HCT116 (cell line): ENCODE measurements around the gene FCHO2. TPM values are rescaled to one million over a fixed set of nuclear protein-coding genes. Genes with fewer than 3 reads are reported as not detected.

Experiments used
- ATAC-seq: fragments of 200-7000 bp; cut with Tn5 transposase; 2 replicates; pipeline ENCODE4 v1.9.1; 2020; ENCODE audit warnings: mild to moderate bottlenecking, moderate library complexity
- BruUV-seq: library from RNA; stranded (reverse); fragments of 400-500 nt; replicated peaks from 2 replicates; lab custom pipeline; 2021; lab: Mats Ljungman, UMichigan
- CTCF ChIA-PET: fragments of 300-600 bp; sonication (Branson Sonifier 250); formaldehyde crosslinking; loops from one replicate; lab custom pipeline; 2021; ENCODE audit warnings: antibody characterized with exemption; lab: Charles Lee
- POLR2A ChIA-PET: fragments of 300-600, 350-600 bp; sonication (Branson Sonifier 250); formaldehyde crosslinking; loops from one replicate; lab custom pipeline; 2021; ENCODE audit warnings: antibody characterized with exemption; lab: Charles Lee
- RAD21 ChIA-PET, 2 experiments: fragments of 300-600 bp; sonication (Branson Sonifier 250); formaldehyde crosslinking; loops; one replicate each; lab custom pipeline; 2023; ENCODE audit warnings: low total read pairs in 2 of 2; ENCODE audit not compliant: uncharacterized antibody in 2 of 2, unreplicated experiment in 2 of 2, low non-redundant PET in 1 of 2; lab: Charles Lee
- DNase-seq: peaks from one replicate; pipeline ENCODE4 v3.0.0-alpha.2; 2010; ENCODE audit warnings: low read depth, low spot score
- H2AFZ ChIP-seq: fragments of 200-600 bp; shearing (Covaris generic), sonication (generic); 2 replicates; pipeline ENCODE4 v1.6.1; 2017; ENCODE audit warnings: low read depth, mixed run types, mixed read lengths, antibody characterized with exemption, low read length; ENCODE audit not compliant: poor library complexity, severe bottlenecking
- H3K27ac ChIP-seq: 2 replicates; pipeline ENCODE4 v1.5.1; 2012; ENCODE audit warnings: low read depth, low read length
- H3K27me3 ChIP-seq: fragments of 200-600 bp; sonication (generic); 2 replicates; pipeline ENCODE4 v1.6.1; 2016; ENCODE audit warnings: mixed run types, low read length, mixed read lengths; ENCODE audit not compliant: insufficient read depth
- H3K36me3 ChIP-seq, 2 experiments: fragments of 200-500 bp in 1 of 2; fragments of 200-600 bp in 1 of 2; sonication (Bioruptor generic) in 1 of 2; sonication (generic) in 1 of 2; 2 replicates each; pipeline versions ENCODE4 v1.5.1 to v1.6.1; 2014 to 2016; ENCODE audit warnings: low read length in 2 of 2, inconsistent platforms in 1 of 2, mixed read lengths in 1 of 2, mixed run types in 1 of 2; ENCODE audit not compliant: insufficient read depth in 2 of 2, control insufficient read depth in 1 of 2
- H3K4me1 ChIP-seq, 2 experiments: fragments of 200-600 bp in 1 of 2; sonication (generic) in 1 of 2; 2 replicates each; pipeline versions ENCODE4 v1.5.1 to v1.6.1; 2012 to 2017; ENCODE audit warnings: low read length in 2 of 2, inconsistent platforms in 1 of 2, mild to moderate bottlenecking in 1 of 2, mixed read lengths in 1 of 2, mixed run types in 1 of 2, moderate library complexity in 1 of 2; ENCODE audit not compliant: insufficient read depth in 2 of 2, control insufficient read depth in 1 of 2
- H3K4me2 ChIP-seq: fragments of 200-600 bp; sonication (generic); 2 replicates; pipeline ENCODE4 v1.6.1; 2017; ENCODE audit warnings: mixed run types, low read length, mixed read lengths
- H3K4me3 ChIP-seq, 2 experiments: fragments of 200-600 bp in 1 of 2; sonication (generic) in 1 of 2; replicated peaks in 1 of 2; 2 replicates each; pipeline ENCODE4 v1.5.1; 2011 to 2016; ENCODE audit warnings: low read length in 2 of 2, control low read depth in 1 of 2, low read depth in 1 of 2, mild to moderate bottlenecking in 1 of 2, mixed read lengths in 1 of 2, mixed run types in 1 of 2
- H3K79me2 ChIP-seq: fragments of 200-600 bp; sonication (generic); 2 replicates; pipeline ENCODE4 v1.6.1; 2017; ENCODE audit warnings: mild to moderate bottlenecking, mixed run types, low read length, moderate library complexity, mixed read lengths; ENCODE audit not compliant: insufficient read depth
- H3K9ac ChIP-seq: fragments of 200-600 bp; sonication (generic); 2 replicates; pipeline ENCODE4 v1.6.1; 2016; ENCODE audit warnings: low read length, mixed read lengths
- H3K9me2 ChIP-seq: fragments of 200-600 bp; sonication (generic), shearing (Covaris generic); 2 replicates; pipeline ENCODE4 v1.6.1; 2017; ENCODE audit warnings: mixed run types, mild to moderate bottlenecking, moderate library complexity; ENCODE audit not compliant: insufficient read depth
- H3K9me3 ChIP-seq, 2 experiments: fragments of 200-500 bp in 1 of 2; fragments of 200-600 bp in 1 of 2; sonication (Bioruptor generic) in 1 of 2; sonication (generic) in 1 of 2; 2 replicates each; pipeline ENCODE4 v1.6.1; 2014 to 2017; ENCODE audit warnings: low read length in 2 of 2, mixed read lengths in 2 of 2, inconsistent platforms in 1 of 2, low read depth in 1 of 2, mild to moderate bottlenecking in 1 of 2, mixed run types in 1 of 2, moderate library complexity in 1 of 2; ENCODE audit not compliant: control insufficient read depth in 1 of 2, insufficient read depth in 1 of 2
- H4K20me1 ChIP-seq: fragments of 200-600 bp; sonication (generic), shearing (Covaris generic); 2 replicates; pipeline ENCODE4 v1.6.1; 2017; ENCODE audit warnings: mixed run types, mild to moderate bottlenecking, moderate library complexity; ENCODE audit not compliant: insufficient read depth
- CEBPB ChIP-seq: IDR thresholded peaks from 2 replicates; pipeline ENCODE4 v1.6.1; 2012; ENCODE audit warnings: low read depth
- EGR1 ChIP-seq: IDR thresholded peaks from 2 replicates; pipeline ENCODE4 v1.6.1; 2012; ENCODE audit warnings: low read depth
- EZH2 ChIP-seq: fragments of 200-600 bp; sonication (generic); IDR thresholded peaks from 2 replicates; pipeline ENCODE4 v1.6.1; 2017; ENCODE audit warnings: antibody characterized with exemption, mixed run types
- EZH2phosphoT487 ChIP-seq: fragments of 200-600 bp; IDR thresholded peaks from 2 replicates; pipeline ENCODE4 v1.6.1; 2018; ENCODE audit warnings: antibody characterized with exemption, borderline replicate concordance
- FOSL1 ChIP-seq: IDR thresholded peaks from 2 replicates; pipeline ENCODE4 v1.6.1; 2012; ENCODE audit warnings: low read depth
- MAX ChIP-seq: IDR thresholded peaks from 2 replicates; pipeline ENCODE4 v1.6.1; 2012
- POLR2A ChIP-seq: IDR thresholded peaks from 2 replicates; pipeline ENCODE4 v1.7.0; 2011; ENCODE audit warnings: borderline replicate concordance; ENCODE audit not compliant: insufficient read depth, insufficient read length; ENCODE audit errors: extremely low read depth
- RAD21 ChIP-seq: IDR thresholded peaks from 2 replicates; pipeline ENCODE4 v1.6.1; 2012; ENCODE audit warnings: low read depth, mild to moderate bottlenecking
- REST ChIP-seq: IDR thresholded peaks from 2 replicates; pipeline ENCODE4 v1.6.1; 2012; ENCODE audit warnings: low read depth
- SIN3A ChIP-seq: IDR thresholded peaks from 2 replicates; pipeline ENCODE4 v1.6.1; 2012; ENCODE audit warnings: low read depth
- YY1 ChIP-seq: IDR thresholded peaks from 2 replicates; pipeline ENCODE4 v1.6.1; 2011; ENCODE audit warnings: low read length, low read depth, moderate library complexity, mild to moderate bottlenecking; ENCODE audit not compliant: insufficient replicate concordance; ENCODE audit errors: extremely low read depth
- ZBTB33 ChIP-seq: IDR thresholded peaks from 2 replicates; pipeline ENCODE4 v1.6.1; 2011; ENCODE audit warnings: mild to moderate bottlenecking, low read length, moderate library complexity; ENCODE audit not compliant: insufficient replicate concordance; ENCODE audit errors: extremely low read depth
- ZFX ChIP-seq: fragments of 450-650 bp; IDR thresholded peaks from 2 replicates; pipeline ENCODE4 v1.6.1; 2017
- ZNF274 ChIP-seq: fragments of 200-500 bp; sonication (Bioruptor generic); IDR thresholded peaks from 2 replicates; pipeline ENCODE4 v1.6.1; 2014; ENCODE audit warnings: mild to moderate bottlenecking, low read depth, low read length, inconsistent platforms
- intact Hi-C: fragments of 100-400 bp; cut with micrococcal nuclease; formaldehyde crosslinking; loops from 2 replicates; pipeline ENCODE4 v1.10.0; 2022
- total RNA-seq: library from RNA; stranded (reverse); gene quantifications from one replicate; pipeline ENCODE4 v1.2.1, GENCODE V29; 2021; ENCODE audit not compliant: unreplicated experiment
- TF ChIP-seq, protein P1 (sequence below): IDR thresholded peaks from 2 replicates; pipeline ENCODE4 v1.6.1; 2012

Gene FCHO2
- total RNA-seq, 1 experiment from 2014 or later = 18.7 TPM

DNA sequence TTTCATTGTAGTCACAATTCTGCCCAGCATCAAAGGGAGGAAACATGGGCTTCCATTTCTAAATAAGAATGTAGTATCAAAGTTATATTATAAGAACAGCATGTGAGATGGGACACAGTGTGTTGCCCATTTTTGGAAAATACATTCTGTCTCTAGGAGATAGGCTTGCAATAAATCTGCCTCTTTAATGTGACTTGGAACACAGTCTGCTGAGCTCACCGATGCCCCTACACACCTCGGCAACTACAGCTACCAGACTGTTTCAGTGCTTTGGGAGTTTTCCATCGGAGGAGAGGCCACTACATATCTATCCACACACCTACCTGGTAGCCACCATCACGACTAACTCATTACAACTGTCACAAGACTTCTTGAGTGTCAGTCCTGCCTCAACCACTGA lies 18.9 kb upstream of the FCHO2 start:
- H3K9ac ChIP-seq = no peak overlapping the region
- no peak overlapping the region for H3K4me2 ChIP-seq
- H3K27me3 ChIP-seq = no peaks in the 10 kb centered on the region
- TF ChIP-seq EZH2phosphoT487 = no peak
- TF ChIP-seq RAD21 = no peak
- no peak for TF ChIP-seq ZNF274
- TF ChIP-seq, protein P1, sequence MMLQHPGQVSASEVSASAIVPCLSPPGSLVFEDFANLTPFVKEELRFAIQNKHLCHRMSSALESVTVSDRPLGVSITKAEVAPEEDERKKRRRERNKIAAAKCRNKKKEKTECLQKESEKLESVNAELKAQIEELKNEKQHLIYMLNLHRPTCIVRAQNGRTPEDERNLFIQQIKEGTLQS = no peak
- no peak for TF ChIP-seq EGR1
- no peak for TF ChIP-seq SIN3A
- TF ChIP-seq ZFX = no peak
- no peak for TF ChIP-seq POLR2A
- no peak for TF ChIP-seq REST
- no peak for TF ChIP-seq MAX
- no peak for TF ChIP-seq ZBTB33
- no peak for TF ChIP-seq CEBPB
- TF ChIP-seq YY1 = no peak
- no peak for TF ChIP-seq EZH2
- TF ChIP-seq FOSL1 = no peak
- no peak overlapping the region for H3K4me3 ChIP-seq
- no peaks in the 10 kb centered on the region for H4K20me1 ChIP-seq
- no peak for DNase-seq
- no peaks in the 10 kb centered on the region for H3K4me1 ChIP-seq
- CTCF ChIA-PET = no interaction called here
- POLR2A ChIA-PET = no interaction called here
- no peaks in the 10 kb centered on the region for H3K79me2 ChIP-seq
- no peaks in the 10 kb centered on the region for H3K9me3 ChIP-seq
- H3K27ac ChIP-seq = no peak overlapping the region
- intact Hi-C loops = no loop called here
- RAD21 ChIA-PET = no interaction called here
- H2AFZ ChIP-seq = no peak overlapping the region
- no TSS peak for BruUV-seq
- H3K9me2 ChIP-seq = no peaks in the 10 kb centered on the region
- H3K36me3 ChIP-seq = no peaks in the 10 kb centered on the region
- no peak for ATAC-seq
